ENCODE measurements around the gene RPL38. TPM values are rescaled to one million over a fixed set of nuclear protein-coding genes. Genes with fewer than 3 reads are reported as not detected.

Gene RPL38
- polyA plus RNA-seq, 3 donors = 848 to 2,297 (median 1,605) TPM

DNA sequence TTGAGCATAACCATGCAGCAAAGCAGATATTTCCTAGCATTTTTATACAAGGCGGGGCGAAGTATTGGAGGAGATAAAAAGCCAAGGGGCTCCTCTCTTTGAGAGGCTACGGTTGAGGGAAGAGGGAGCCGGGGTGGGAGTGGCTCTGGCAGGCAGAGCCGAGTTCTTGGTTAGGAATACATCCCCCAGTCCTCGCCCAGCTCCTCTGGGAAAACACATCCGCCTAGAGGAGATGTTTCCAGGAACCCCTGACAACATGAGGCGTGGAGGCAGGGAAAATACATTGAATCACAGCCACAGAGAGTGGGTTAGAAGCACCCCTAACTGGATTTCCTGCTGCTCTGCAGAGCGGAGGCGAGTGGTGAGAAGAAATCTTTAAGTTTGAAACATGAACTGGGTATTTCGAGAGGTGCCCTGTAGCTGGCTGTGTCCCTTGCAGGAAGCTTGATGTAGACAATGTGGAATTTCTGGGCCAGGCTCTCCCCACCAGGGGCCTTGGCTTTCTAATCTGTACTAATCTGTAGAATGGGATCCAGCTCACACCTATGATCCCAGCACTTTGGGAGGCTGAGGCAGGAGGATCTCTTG lies 37.2 kb downstream of the RPL38 start:
- H3K27ac ChIP-seq (ENCODE audit: low read depth, low read length) = no peak overlapping the region
- WGBS, 3 donors = 36 to 78% (median 41%) methylated on average over 11 of the region's 11 CpGs

DNA sequence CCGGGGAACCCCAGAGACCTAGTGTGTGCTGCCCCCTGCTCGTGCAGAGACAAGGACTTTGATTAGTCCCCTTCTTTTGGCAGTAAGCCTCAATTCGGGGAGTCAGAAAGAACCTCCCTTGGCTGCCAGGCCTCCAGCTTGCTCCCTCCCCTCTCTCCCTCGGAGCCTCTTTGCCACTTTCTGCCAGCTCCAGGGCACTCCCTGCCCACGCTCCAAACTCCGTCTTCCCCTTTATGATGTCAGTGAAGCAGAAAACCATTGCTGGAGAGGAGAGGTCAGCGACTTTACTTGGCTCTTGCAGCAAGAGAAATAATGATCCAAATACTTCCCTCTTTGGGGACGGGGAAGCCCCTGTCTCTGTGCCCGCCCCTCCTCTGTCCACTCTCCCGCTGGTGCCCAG lies 38.0 kb downstream of the RPL38 start:
- no peak overlapping the region for H3K27ac ChIP-seq (ENCODE audit: low read depth, low read length)
- WGBS, 3 donors = 41 to 70% (median 42%) methylated on average over 10 of the region's 10 CpGs

DNA sequence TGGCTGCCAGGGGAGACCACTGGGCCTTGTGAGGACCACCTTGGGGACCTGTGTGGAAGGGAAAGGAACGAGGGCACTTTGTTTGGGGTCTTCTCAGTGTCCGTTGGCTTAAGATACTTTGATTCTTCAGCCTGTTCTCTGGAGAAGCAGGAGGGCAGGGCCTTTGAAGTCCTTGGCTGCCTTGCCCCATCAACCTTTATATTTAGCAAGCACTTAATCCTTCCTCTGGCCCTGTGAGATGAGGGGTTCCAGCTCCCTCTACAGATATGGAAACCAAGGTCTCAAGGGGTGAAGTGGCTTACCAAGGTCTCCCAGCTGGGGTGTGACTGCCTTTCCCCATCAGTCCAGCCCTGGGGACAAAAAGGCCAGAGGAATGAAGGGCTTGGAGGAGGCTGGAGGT lies 38.4 kb downstream of the RPL38 start:
- H3K27ac ChIP-seq (ENCODE audit: low read depth, low read length) = no peak overlapping the region
- WGBS, 3 donors = 63 to 89% (median 85%) methylated on average over 2 of the region's 2 CpGs

DNA sequence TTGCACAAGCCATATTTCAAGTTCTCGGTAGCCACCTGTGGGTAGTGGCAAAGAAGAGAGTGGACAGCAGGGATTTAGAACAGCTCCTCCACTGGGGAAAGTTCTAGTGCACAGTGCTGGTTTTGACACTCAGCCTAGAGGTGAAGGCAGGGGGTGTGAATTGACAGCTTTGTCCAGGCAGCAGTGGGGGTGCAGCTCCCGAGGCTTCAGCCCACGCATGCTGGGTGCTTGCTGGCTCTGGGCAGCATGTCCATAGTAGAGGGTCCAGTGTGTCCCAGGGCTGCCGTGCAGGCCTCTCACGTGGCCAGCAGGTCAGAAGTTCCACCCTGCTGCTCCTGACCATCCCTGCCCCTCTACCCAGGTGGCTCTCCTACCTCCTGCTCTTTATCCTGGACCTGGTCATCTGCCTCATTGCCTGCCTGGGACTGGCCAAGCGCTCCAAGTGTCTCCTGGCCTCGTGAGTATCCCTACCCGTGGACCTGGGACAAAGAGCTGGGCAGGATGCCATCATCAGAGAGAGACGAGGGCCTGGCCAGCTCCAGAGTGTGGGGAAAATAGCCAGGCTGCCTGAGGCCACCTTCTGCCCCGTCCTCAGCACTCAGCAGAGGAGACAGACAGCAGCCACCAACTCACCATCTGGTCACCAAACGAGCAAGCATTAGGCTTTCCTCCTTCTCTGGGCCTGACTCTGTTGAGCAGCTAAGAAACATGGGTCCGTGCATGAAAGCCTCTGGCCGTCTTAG lies 39.7 kb downstream of the RPL38 start:
- H3K27ac ChIP-seq (ENCODE audit: low read depth, low read length) = no peak overlapping the region
- 75 to 87% (median 80%) methylated on average over 13 of the region's 13 CpGs for WGBS, 3 donors

DNA sequence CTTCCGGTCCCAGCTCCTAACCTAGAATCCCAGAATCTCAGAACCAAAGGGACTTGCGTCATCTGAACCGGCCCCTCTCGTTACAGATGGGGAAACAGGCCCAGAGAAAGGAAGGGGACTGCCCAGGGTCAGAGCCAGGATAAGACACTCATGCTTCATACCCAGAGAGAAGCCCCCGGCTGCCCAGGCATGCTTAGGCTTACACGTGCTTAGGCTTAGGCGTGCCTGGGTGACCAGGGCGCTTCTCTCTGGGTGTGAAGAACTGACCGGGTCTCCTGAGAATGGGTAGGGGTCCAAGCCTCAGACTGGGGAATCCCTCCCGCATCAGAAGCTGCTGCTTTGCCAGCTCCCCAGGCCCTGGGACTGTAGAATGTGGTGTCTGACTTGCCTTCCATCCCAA lies 40.6 kb downstream of the RPL38 start:
- H3K27ac ChIP-seq (ENCODE audit: low read depth, low read length) = no peak overlapping the region
- 86 to 96% (median 87%) methylated on average over 10 of the region's 10 CpGs for WGBS, 3 donors

DNA sequence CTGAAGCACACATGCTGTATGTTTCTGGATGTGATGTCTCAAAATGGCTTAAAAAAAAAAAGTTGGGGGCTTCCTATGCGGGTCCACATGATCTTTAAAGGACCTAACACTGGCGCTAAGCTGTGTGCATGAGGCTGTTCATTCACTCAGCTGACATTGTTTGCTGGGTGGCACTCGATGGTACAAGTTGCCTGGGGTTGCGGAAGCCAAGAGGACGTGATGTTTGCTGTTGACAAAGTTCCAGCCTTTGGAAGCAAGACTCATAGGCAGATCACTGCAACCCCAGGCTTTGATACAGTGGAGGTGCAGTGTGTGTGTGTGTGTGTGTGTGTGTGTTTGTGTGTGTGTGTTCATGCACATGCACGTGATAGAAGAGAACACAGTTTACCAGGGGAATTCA lies 41.1 kb downstream of the RPL38 start:
- WGBS, 3 donors = 77 to 89% (median 87%) methylated on average over 6 of the region's 6 CpGs
- no peak overlapping the region for H3K27ac ChIP-seq (ENCODE audit: low read depth, low read length)

DNA sequence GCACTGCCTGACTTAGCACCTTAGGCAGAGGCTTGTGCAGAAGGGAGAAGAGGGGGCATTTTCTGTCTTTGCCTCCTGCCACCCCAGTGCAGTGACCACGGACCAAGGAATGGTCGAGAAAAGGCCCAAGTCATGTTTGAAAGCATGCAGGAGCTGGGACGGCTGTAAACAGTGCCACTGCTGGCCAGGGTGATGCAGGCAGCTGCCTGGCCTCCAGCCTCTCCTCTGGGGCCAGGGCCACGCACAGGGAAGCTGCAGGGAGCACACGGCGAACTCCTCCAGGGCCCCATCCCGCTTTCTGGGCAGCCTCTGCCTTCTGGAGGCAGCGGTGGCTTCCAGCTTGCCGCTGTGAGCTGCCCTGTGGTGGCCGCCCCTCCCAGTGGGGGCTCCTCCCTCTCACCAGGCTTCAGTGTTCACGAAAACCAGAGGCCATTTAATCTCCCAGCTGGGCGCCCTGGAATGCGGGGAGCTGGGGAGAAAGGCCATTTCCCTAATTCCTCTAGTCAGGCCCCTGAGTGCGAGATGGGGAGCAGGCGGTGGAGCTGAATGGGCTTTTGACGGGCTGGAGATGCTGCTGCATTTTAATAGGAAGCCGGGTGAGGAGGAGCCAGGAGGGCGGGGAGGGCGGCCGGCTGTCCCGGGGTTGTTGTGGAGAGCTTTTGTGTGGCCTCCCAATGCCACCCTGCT lies 41.8 kb downstream of the RPL38 start:
- WGBS, 3 donors = 72 to 92% (median 85%) methylated on average over 21 of the region's 21 CpGs
- no peak overlapping the region for H3K27ac ChIP-seq (ENCODE audit: low read depth, low read length)

DNA sequence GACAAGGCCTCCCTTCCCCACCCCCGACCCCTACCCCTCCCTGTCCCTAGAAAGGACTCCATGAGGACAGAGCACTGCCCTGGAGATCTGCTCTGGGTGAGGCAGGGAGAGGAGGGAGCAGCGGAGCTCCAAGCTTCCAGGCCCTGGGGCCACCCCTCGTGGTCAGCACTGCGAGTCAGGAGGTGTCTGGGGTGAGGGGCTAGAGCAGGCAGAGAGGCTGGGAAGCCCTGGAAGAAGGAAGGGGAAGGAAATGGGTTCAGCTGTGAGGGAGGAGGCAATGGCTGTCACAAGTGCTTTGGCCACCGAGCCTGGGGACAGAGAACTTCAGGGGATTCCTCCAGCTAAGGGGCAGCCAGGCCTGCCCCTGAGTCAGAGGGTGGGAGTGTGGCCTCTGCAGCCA lies 42.4 kb downstream of the RPL38 start:
- H3K27ac ChIP-seq (ENCODE audit: low read depth, low read length) = no peak overlapping the region
- WGBS, 3 donors = 54 to 90% (median 65%) methylated on average over 5 of the region's 5 CpGs

DNA sequence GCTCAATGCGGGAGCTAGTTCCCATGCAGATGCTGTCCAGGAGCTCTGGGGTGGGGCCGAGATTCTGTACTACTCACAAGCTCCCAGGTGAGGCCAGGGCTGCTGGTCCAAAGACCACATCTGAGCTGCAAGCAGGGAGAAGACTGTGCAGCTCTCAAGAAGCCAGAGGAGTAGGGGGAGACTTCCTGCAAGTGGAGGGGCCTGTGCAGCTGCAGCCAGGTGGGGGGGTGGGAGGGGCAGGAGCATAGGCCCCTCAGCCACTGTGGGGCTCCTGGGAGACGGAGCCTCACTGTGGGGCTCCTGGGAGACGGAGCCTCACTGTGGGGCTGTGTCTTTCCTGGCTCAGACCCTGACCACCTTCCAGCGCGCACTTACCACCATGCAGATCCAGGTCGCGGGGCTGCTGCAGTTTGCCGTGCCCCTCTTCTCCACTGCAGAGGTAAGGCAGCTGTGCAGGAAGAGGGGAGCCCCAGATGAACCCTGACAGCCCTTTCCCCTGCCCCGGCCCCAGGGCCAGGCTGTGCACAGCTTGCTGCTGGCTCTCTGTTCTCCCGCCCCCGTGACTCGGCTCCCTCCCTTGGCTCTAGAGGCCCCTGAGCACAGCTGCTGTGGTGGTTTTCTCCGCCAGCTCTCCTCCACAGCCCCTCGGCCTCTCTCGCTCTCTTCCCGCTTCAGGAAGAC lies 46.3 kb downstream of the RPL38 start:
- WGBS, 3 donors = 74 to 81% (median 75%) methylated on average over 15 to 17 of the region's 17 CpGs
- no peak overlapping the region for H3K27ac ChIP-seq (ENCODE audit: low read depth, low read length)

DNA sequence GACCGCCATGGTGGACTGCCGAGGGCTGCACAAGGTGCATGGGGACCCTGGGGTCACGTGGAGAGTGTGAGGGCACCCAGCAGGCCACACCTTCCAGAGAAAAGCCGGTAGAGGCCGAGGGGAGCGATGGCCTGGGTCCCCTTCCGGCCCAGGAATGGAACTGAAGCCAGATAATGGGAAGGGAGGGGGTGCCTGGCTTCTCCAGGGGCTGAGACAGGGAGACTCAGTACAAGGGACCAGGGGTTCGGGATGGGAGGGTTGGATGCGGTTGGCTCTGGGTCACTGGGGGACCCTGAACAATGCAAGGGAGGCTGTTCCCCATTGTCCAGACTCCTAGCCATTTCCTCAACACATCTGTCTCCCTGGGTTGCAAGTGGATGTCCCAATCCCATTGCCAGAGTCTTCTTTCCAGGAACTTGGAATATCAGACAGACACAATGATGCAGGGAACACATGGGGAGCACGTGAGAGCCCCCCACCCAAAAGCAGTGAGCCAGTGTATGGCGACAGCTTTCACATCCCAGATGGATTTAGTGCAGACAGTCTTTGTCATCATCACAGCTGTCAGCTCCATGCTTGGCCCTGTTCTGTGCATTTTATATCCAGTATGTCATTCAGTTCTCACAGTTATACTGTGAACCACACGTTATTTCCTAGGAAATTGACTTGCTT lies 47.0 kb downstream of the RPL38 start:
- 57 to 84% (median 74%) methylated on average over 12 of the region's 12 CpGs for WGBS, 3 donors
- no peak overlapping the region for H3K27ac ChIP-seq (ENCODE audit: low read depth, low read length)

DNA sequence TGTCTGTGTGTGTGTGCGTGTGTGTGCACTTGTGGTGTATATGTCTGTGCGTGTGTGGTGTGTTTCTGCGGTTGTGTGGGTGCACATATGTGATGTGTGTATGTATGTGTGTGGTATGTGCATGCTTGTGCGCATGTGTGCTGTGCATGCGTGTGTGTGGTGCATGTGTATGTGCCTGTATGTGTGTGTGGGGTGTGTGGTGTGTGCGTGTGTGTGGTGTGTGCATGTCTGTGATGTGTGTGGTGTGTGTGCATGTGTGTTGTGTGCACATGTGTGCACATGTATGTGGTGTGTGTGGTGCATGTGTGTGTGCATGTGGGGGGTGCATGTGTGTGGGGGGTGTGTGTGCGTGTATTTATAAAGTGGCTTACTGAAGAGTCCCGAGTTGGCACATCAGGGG lies 47.6 kb downstream of the RPL38 start:
- no peak overlapping the region for H3K27ac ChIP-seq (ENCODE audit: low read depth, low read length)
- 84 to 96% (median 95%) methylated on average over 8 of the region's 8 CpGs for WGBS, 3 donors

DNA sequence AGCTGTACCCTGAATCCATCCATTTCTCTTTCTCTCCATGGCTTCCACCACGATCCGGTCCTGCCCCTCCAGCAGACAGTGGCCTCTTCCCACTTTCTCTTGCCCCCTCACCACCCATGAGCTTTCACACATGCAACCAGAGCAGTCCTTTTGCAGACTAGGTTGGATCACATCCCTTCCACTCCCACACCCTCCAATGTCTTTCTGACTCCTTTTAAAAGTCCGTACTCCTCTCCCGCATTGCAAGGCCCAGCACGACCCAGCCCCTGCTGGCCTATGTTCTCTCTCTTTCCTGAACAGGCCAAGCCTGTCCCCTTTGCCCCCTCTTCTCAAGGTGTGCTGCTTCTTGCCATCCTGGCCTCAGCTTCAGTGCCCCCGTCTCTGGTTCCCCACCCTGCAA lies 48.1 kb downstream of the RPL38 start:
- no peak overlapping the region for H3K27ac ChIP-seq (ENCODE audit: low read depth, low read length)
- 83 to 91% (median 85%) methylated on average over 6 of the region's 6 CpGs for WGBS, 3 donors

DNA sequence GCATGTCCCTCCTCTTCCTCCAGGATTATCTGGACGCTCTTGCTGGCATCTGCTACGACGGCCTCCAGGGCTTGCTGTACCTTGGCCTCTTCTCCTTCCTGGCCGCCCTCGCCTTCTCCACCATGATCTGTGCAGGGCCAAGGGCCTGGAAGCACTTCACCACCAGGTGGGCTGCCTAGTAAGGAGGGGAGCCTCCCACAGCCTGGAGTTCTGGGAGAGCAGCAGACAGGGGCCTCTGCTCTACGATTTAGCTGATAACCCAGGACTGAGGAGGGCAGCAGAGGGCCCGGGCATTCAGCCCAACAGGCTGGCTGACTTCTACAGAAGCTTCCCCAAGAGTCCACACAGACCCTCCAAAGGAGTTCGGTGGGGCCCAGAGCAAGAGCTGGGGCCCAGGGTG lies 48.7 kb downstream of the RPL38 start:
- no peak overlapping the region for H3K27ac ChIP-seq (ENCODE audit: low read depth, low read length)
- WGBS, 3 donors = 74 to 90% (median 88%) methylated on average over 8 of the region's 8 CpGs

DNA sequence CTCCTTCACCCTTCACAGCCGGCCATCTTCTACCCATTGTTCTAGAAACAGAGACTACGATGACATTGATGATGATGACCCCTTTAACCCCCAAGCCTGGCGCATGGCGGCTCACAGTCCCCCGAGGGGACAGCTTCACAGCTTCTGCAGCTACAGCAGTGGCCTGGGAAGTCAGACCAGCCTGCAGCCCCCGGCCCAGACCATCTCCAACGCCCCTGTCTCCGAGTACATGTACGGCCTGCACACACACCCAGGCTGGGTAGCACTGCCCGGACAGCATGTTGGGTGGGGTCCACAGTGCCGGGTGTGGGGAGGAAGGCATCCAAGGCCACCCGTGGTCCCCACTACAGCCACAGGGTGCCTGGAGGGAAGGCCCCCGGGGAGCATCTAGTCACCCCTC lies 49.6 kb downstream of the RPL38 start:
- WGBS, 3 donors = 92 to 99% (median 92%) methylated on average over 13 of the region's 13 CpGs
- no peak overlapping the region for H3K27ac ChIP-seq (ENCODE audit: low read depth, low read length)

DNA sequence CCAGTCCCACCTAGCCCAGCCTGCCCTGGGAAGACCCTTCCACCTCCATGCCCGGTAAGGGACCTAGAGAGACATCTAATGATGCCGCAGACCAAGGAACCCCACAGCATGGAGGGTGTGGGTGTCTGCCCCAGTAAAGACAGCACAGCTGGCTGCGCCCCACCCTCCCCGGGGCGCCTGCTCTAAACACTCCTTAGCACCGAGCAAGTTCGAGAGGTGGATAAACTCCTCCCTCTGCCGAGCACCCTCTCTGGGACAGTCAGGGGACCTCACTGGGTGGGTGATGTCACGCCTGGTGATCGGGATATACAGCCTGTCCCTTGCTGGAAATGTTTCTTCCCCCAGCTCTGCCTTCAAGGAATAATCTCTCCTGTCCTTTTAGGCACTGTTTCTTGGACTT lies 53.8 kb downstream of the RPL38 start:
- WGBS, 3 donors = 86 to 92% (median 89%) methylated on average over 10 of the region's 10 CpGs
- H3K27ac ChIP-seq (ENCODE audit: low read depth, low read length) = no peak overlapping the region

DNA sequence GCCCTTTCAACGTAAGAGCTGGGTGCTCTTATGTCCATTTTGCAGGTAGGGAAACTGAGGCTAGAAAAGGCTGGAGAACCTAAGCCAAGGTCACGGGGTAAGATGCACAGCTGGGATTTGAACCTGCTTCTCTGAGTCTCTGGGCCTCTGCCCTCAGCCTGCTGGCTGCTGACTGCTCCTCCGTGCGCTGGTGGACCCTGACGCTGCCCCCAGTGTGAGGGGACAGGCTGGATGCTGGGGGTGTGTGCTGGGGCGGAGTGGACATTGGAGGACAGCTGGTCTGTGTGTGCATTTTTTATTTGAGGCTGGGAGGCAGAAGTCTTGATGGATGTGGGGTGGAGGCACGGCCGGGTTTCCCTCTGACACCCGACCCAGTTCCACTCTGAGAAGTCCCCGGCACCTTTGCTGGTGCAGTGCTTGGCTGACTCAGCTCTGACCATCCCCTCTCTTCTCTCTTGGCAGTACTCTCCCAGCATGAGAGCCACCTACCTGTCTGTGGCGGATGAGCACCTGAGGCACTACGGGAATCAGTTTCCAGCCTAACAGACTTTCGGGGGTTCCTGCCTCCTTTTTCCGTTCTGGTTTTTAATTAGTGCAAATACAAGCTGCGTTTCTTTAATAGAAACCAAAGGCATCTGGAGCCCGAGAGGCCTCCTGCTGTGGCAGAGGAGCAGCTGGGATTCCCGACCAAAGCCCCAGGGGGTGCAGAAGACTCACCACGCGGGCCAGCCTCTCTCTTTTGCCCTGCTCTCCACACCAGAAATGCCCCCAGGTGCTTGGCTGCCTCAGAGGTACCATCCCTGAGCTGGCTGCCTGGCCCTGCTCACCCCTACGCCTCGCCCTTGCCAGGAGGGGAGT lies 56.4 kb downstream of the RPL38 start:
- no peak overlapping the region for H3K27ac ChIP-seq (ENCODE audit: low read depth, low read length)
- 81 to 89% (median 83%) methylated on average over 21 of the region's 21 CpGs for WGBS, 3 donors
